Measurements from ENCODE around the gene RALBP1.

RALBP1 gene

DNA sequence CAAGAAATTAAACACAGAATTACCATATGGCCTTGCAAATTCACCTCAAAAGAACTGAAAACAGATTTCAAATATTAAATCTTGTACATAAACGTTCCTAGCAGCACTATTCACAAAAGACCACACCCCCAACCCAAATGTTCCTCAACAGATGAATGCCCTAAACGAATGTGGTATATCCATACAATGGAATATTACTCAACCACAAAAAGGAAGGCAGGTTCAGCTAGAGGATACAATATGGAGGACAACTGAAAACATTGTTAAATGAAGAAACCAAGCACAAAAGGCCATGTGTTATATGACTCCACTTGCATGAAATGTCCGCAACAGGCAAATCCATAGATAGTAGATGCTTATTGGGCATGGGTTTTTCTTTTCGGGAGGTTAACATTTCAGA, 77.3 kb downstream of the RALBP1 start:
- no peak for DNase-seq

DNA sequence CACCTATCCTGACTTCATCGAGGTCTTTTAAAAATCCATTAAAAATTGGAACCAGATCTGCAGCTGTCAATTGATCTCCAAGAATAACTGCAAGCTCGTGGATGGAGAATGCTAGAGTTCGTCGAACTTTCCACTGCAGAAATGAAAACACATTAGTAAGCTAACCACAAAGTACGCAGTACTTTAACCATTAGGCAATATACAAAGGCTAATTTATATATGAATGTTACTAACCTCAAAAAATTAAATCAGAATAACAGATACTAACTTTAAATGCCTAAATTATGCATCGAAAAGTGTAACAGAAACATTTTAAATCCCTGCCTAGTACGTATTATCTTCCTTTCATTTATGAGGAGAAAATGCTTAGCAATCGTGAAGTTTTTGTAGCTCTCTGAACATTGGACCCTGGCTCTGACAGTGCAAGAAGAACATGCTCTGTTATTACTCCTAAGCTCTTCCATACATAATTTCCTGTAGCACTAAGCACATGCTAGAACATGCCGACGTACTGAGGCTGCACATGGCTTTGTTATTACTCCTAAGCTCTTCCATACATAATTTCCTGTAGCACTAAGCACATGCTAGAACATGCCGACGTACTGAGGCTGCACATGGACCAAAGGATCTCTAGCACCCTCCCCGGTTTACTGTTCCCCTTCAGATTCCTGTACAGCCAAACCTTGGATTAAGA, 82.1 kb downstream of the RALBP1 start:
- no peak for DNase-seq

DNA sequence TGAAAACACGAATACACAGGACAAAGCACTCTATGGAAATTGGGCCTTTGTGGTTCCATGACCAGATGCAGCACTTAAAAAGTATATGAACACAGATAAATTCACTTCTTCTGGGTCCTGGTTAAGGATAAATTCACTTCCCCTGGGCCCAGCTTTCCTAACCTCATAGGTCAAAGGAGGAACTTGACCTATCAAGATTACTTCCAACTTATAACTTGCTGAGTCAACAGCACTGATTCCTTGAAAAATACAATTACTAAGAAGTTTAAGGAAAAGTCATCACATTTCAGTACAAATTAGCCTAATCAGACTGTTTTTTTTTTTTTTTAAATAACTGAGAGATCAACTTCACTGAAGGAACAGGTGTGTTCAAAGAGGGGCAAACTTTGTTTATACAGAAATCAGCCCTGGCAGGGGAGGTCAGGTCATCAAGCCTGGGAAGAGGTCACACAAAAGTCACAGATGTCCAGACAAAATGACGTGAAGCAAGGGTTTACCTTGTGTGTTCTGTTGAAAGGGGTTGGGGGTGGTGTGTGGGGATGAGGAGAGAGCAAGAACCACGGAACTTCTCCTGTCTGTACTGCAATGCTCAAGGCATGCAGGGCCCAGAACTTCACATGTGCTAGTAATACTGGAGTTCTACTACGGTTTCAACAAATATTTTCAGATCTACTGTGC, 83.2 kb downstream of the RALBP1 start:
- no peak for DNase-seq

DNA sequence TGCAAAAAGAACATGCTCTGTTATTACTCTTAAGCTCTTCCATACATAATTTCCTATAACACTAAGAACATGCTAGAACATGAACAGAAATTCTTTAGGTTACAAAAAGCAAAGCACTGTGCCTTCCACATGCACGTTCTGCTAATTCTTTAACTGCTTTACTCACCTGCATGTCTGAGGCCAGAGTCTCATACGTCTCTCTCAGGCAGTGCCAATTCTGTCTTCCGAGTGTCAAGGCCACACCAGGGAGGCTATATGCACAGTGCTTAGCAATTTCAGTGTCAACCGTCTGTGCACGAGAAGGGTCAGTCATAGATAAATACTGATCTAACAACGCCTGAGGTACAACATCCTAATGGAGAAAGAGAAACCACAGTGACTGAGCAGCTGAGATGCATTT, 83.9 kb downstream of the RALBP1 start:
- no peak for DNase-seq

DNA sequence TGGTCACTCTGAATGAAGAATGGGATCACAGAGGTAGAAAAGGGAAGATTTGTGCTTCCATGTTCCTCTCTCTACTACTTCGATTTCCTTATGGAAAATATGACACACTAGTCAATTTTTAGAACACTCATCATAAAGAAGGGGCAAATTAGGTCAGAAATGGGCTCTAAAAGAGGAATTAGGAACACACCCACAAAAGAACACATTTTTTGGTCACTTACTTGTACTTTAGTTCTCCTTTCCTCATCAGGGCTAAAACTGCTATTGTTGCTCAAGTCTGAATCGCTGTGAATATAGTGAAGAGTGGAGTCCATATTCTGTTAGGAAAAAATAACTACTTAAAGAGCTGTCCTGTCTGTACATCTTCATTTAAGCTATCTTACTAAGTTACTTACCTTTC, 86.4 kb downstream of the RALBP1 start:
- DNase-seq = no peak

DNA sequence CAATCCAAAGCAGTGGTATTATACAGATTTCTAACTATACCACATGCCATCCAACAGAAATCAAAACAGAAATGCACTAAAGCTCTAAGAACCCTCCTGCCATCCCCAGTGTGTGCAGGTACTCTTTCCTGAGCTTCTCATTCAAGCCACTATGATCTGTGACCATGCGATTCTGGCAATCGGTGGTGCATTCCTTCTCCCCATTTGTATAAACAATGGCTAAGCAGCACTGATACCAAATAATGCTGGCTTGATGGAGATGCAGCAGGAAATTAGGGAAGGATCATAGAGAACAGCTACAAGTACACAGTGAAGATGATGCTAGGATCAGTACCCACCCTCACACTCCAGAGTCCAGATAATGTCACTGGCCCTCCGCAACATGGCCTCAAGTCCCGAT, 87.3 kb downstream of the RALBP1 start:
- DNase-seq = no peak

DNA sequence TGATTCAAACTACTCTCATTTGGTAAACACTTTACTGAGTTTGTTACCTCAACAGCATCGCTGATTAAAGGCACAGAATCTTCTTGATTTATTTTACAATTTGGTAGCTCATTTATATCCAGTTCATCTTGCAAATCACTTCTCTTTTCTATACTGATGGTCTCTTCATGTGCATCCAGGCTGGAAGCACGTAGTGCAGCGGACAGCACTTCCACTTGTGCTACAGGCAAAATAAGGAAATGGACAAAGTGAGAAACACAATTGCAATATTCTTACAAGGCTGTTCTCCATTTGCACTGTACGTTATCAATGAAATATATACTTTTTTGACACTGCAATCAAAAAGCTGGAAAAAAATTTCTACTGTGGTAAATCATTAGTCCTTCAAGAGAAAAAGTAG, 88.0 kb downstream of the RALBP1 start:
- no peak for DNase-seq

DNA sequence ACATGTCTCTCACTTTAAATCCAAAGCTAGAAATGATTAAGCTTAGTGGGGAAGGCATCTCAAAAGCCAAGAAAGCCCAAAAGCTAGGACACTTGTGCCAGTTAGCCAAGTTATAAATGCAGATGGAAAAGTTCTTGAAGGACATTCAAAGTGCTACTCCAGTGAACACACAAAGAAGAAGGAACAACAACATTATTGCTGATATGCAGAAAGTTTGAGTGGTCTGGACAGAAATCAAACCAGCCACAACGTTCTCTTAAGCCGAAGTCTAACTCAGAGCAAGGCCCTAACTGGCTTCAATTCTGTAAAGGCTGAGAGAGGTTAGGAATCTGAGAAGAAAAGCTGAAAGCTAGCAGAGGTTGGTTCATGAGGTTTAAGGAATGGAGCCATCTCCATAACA, 90.1 kb downstream of the RALBP1 start:
- DNase-seq = no peak

DNA sequence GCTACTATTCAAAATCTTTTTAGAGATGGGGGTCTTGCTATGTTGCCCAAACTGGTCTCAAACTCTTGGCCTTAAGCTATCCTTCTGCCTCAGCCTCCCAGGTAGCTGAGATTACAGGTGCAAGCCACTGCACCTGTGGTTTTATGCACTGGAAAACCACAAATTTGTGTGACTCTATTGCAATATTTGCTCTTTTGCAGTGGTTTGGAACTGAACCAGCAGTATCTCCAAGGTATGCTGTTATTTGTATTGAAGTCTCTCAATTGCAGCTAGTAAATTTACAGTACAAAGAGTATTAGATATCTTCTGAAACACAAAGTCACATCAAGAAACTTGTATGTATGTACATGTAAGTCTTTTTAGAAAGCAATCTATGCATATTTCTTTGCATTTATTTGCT, 92.9 kb downstream of the RALBP1 start:
- DNase-seq = no peak

DNA sequence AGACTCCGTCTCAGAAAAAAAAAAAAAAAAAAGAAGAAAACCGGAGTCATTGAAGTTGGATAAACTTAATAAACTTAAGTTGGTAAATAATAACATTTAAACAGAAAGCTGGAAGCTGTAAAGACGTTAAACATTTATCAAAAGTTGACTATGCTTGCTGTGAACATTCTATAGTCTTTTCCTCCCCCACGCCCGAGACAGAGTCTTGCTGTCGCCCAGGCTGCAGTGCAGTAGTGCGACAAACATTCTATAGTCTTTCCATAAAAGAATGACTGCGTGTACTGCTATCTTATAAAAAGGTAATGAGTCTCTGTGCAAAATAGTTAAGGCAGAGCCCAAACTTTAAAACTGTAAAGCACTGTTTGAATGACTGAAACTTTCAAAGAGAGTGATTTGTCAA, 93.9 kb downstream of the RALBP1 start:
- DNase-seq = no peak

DNA sequence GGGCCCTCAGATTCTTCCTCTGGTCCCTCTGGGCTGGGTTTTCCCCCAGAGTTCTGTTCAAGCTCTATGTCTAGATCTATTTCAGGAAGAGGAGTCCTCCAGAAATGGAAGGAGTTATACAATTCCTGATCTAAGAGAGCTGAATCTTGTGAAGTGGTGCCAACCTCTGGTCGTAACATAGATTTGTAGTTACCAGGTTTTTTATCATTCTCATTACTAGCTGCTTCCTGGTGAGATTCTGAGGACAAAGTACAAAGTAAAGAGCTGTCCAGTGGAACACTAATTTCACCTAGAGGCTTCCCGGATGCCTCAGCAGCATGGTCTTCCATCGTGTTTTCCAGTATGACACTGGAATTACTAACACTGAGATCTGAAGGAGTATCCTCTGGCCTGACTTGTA, 94.9 kb downstream of the RALBP1 start:
- DNase-seq = no peak

DNA sequence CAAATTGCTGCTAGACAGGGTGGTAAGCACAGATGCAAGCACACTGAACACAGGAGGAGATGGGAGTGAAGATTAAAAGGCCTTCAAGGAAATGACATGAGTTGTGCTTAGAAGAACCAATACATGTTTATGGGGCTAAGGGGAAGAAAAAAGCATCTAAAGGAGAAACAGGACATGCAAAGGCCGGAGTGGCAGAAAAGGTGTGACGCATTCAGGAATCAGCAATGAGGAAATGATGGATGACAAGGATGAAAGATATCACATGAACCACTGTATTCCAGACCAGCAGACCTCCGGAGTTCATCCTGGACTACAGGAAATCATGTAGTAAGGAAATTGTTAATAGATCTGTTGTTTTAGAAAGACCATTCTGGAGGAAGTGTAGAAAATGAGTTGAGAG, 96.2 kb downstream of the RALBP1 start:
- no peak for DNase-seq

DNA sequence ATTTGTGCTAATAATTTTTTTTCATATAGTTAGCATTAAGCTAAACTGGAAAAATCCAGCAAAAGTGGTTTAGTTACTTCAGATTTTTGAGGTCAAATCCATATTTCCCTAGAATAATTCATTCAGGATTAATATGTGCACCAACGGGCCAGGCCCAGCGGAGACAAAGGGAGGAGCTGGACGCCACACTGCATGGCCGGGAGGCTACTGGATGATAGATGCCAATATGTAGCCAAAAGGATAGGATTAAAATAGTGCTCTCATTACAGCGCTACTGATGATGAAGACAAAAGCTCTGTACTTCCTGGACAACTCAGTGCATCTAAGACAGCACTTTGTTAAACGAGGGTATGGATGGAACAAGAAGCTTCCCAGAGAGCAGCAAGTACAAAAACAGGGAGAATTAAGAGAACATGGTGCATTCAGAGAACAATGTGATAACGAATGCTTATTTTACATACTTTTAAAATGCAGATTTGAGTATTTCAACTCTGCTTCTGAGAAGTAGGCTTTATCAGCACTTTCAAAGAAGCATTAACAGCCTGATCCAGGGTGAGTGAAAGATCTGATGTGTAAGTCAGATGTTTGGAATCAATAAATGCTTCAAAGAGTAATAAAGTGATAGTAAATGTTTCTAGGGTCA, 99.3 kb downstream of the RALBP1 start:
- DNase-seq = no peak

DNA sequence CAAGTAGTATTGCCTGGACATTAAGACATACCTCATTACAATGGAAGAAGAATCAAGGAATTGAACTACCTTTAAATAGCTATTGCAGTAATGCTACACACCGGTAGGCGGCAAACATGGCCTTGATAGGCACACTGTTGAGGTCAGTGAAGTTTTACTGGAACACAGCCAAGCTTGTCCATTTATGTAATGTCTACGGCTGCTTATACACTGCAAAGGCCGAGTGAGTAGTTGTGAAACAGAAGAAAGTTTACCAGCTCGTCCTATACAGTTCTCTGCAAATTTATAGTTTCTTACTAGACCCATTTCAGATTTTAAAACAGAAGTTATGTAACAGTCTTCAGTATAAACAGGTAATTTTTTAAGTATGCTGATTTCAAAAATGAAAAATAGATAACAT, 100.2 kb downstream of the RALBP1 start:
- peak; percentile 15 to 23 for DNase-seq

DNA sequence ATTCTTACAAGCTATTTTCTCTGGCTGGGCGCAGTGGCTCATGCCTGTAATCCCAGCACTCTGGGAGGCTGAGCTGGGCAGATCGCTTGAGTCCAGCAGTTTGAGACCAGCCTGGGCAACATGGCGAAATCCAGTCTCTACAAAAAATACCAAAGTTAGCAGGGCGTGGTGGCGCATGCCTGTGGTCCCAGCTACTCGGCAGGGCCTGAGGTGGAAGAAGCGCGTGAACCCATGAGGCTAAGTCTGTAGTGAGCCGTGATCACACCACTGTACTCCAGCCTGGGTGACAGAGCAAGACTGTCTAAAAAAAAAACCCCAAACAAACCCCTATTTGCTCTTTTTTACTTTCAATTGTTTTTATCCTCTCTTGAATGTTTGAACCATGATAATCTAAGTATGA, 102.0 kb downstream of the RALBP1 start:
- no peak for DNase-seq

DNA sequence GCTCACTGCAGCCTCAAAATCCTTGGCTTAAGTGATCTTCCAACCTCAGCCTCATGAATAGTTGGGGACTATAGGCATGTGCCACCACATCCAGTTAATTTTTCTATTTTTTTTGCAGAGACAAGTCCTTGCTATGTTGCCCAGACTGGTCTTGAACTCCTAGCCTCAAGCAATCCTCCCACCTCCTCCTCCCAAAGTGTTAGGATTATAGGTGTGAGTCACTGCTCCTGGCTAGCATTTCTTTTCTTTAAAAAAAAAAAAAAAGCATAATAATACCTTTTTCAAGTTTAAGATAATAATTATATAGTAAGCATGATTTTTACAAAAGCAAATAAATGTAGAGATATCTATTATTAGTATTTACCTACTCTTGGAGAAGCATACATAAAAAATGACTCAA, 103.0 kb downstream of the RALBP1 start:
- DNase-seq = no peak

DNA sequence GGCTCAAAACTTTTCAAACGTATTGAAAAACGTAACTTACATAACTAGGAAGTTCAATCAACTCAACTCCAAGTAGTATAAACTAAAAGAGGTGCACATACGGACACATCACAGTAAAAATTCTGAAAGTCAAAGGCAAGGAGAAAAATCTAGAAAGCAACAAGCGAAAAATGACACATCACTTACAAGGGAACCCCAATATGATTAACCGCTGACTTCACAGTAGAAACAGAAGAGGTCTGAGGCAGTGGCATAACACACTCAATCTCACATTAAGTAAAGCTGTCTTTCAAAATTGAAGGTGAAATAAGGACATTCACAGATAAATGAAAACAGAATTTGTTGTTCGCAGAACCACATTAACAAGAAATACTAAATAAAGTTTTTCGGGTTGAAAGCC, 106.4 kb downstream of the RALBP1 start:
- DNase-seq = no peak

DNA sequence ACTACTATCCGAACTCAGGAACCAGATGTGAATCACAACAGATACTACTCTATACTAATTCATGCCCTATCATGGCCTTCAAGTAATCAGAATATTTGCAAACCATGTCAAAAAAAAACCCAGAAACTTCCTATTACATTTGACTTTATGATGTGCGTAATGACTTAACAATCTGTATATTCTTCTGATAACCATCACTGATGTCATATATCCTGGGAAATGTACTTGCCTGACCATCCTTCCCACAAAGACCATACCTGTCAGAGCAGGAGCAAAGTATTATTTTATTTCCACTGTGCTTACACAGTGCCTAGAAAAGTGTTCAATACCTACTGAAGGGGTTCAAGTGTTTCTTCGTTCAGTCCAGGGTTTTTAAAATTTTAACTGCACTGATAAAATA, 111.5 kb downstream of the RALBP1 start:
- no peak for DNase-seq
